GM10847 (cell line): ENCODE data around the gene SF1.

Experiments used
- POLR2A ChIP-seq: IDR thresholded peaks from 2 replicates; pipeline ENCODE4 v1.6.1; 2011; ENCODE audit not compliant: insufficient read length; ENCODE audit errors: extremely low read depth

The SF1 gene

GRCh38 chr11:64790205-64791095, 12.1 kb upstream of the SF1 start:
- TF ChIP-seq POLR2A: no peak

GRCh38 chr11:64789331-64790204, 11.2 kb upstream of the SF1 start:
- no peak for TF ChIP-seq POLR2A

GRCh38 chr11:64788321-64789215, 10.2 kb upstream of the SF1 start:
- TF ChIP-seq POLR2A: no peak

GRCh38 chr11:64787526-64788320, 9.4 kb upstream of the SF1 start:
- no peak for TF ChIP-seq POLR2A

GRCh38 chr11:64786308-64786707, 8.0 kb upstream of the SF1 start:
- TF ChIP-seq POLR2A: no peak

- no peak for TF ChIP-seq POLR2A
Observed at GRCh38 chr11:64784813-64785581, 6.7 kb upstream of the SF1 start.

GRCh38 chr11:64778223-64778472, 194 bp downstream of the SF1 start:
- TF ChIP-seq POLR2A: no peak

- TF ChIP-seq POLR2A: peak; percentile 21
Observed at GRCh38 chr11:64777449-64778222, 706 bp downstream of the SF1 start.

- no peak for TF ChIP-seq POLR2A
Observed at GRCh38 chr11:64776875-64777274, 1.5 kb downstream of the SF1 start.

GRCh38 chr11:64776425-64776824, 1.9 kb downstream of the SF1 start:
- no peak for TF ChIP-seq POLR2A

- no peak for TF ChIP-seq POLR2A
Observed at GRCh38 chr11:64774144-64774543, 4.2 kb downstream of the SF1 start.

- TF ChIP-seq POLR2A: no peak
Observed at GRCh38 chr11:64772303-64773018, 5.9 kb downstream of the SF1 start.
